ENCODE data around the gene ABCB8. TPM values are rescaled to one million over a fixed set of nuclear protein-coding genes. Genes with fewer than 3 reads are reported as not detected.

ABCB8 gene
- total RNA-seq, 2 donors from 2014 or later, result 47.7 to 60.1 TPM

- no peak for DNase-seq
These were observed 16.1 kb upstream of the ABCB8 start for GRCh38 chr7:151012031-151012692.

GRCh38 chr7:151012911-151013347, 15.3 kb upstream of the ABCB8 start:
- Mint-ChIP-seq H3K27me3 (no peaks in the 10 kb centered on the region), H3K36me3 (ENCODE audit: low read depth) (peaks cover 3% of the 10 kb centered on the region), H3K4me1 (peaks cover 65% of the 10 kb centered on the region), H3K4me3 (peak overlapping the region; percentile 78), H3K27ac (peak overlapping the region; percentile 98)
- DNase-seq (no peak), ATAC-seq (no peak)
- no peaks in the 10 kb centered on the region for H3K9me3 ChIP-seq (ENCODE audit: control insufficient read depth, low read length, poor library complexity, severe bottlenecking)

More at GRCh38 chr7:151012031-151012692, 16.1 kb upstream of the ABCB8 start:
- no peaks in the 10 kb centered on the region for H3K9me3 ChIP-seq (ENCODE audit: control insufficient read depth, low read length, poor library complexity, severe bottlenecking)
- Mint-ChIP-seq H3K4me3 (peak overlapping the region; percentile 78), H3K27me3 (no peaks in the 10 kb centered on the region), H3K27ac (peak overlapping the region; percentile 98), H3K36me3 (ENCODE audit: low read depth) (peaks cover 3% of the 10 kb centered on the region), H3K4me1 (peaks cover 65% of the 10 kb centered on the region)
- no peak for ATAC-seq

DNA sequence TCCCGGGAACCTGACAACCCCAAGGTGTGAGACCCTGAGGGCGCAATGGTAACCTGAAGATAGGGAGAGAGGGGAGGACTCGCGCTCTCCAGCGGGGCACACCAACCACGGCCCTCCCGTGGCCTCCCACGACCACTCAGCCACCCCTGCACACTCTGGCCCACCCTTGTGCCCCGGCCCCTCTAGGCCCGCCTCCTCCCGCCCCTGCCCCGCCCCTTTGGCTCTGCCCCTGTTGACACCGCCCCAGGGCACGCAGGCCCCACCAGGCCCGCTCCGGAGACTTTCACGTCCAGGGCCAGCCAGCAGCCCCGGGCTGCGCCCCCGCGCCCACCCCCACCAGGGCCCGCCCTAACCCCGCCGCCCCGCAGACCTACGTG, 14.9 kb upstream of the ABCB8 start:
- Mint-ChIP-seq H3K4me3 (peak overlapping the region; percentile 94), H3K36me3 (ENCODE audit: low read depth) (peaks cover 3% of the 10 kb centered on the region), H3K4me1 (peaks cover 65% of the 10 kb centered on the region), H3K27ac (peak overlapping the region; percentile 98), H3K27me3 (peaks cover 2% of the 10 kb centered on the region)
- H3K9me3 ChIP-seq (ENCODE audit: control insufficient read depth, low read length, poor library complexity, severe bottlenecking), result no peaks in the 10 kb centered on the region
- ATAC-seq, result no peak
- DNase-seq, result no peak

GRCh38 chr7:151013733-151014497, 14.3 kb upstream of the ABCB8 start:
- Mint-ChIP-seq H3K4me3 (peak overlapping the region; percentile 94), H3K36me3 (ENCODE audit: low read depth) (peaks cover 3% of the 10 kb centered on the region), H3K27me3 (peaks cover 4% of the 10 kb centered on the region), H3K27ac (peak overlapping the region; percentile 98), H3K4me1 (peaks cover 66% of the 10 kb centered on the region)
- no peaks in the 10 kb centered on the region for H3K9me3 ChIP-seq (ENCODE audit: control insufficient read depth, low read length, poor library complexity, severe bottlenecking)
- DNase-seq (peak; percentile 89 to 93 (median 89)), ATAC-seq (peak; percentile 73)

GRCh38 chr7:151014950-151015349, 13.3 kb upstream of the ABCB8 start:
- ATAC-seq (no peak), DNase-seq (no peak)
- H3K9me3 ChIP-seq (ENCODE audit: control insufficient read depth, low read length, poor library complexity, severe bottlenecking), result no peaks in the 10 kb centered on the region
- Mint-ChIP-seq H3K4me1 (peaks cover 67% of the 10 kb centered on the region), H3K4me3 (peak overlapping the region; percentile 94), H3K27me3 (peaks cover 9% of the 10 kb centered on the region), H3K27ac (peak overlapping the region; percentile 98), H3K36me3 (ENCODE audit: low read depth) (peaks cover 3% of the 10 kb centered on the region)

DNA sequence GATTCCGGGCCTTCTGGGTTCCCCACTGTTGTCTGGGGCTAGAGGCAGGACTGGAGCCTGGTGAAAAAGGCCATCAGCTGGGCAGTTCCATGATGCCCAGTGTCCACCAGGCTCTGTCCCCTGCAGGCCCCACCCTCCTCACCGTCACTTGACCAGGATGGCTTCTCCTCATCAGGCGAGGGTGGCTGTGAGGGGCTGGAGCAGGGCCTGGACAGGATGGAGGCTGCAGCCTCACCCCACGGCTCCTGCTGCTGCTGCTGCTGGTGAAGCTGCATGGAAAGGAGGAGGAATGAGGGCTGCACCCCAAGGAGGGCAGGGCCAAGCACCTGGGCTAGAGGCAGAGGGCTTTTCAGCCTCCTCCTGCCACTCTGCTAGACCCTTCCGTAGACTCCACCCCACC, 12.3 kb upstream of the ABCB8 start:
- peaks cover 3% of the 10 kb centered on the region for H3K36me3 Mint-ChIP-seq (ENCODE audit: low read depth)
- H3K4me1 Mint-ChIP-seq, result peaks cover 57% of the 10 kb centered on the region
- no peak for ATAC-seq
- peaks cover 9% of the 10 kb centered on the region for H3K27me3 Mint-ChIP-seq
- DNase-seq, result no peak
- H3K9me3 ChIP-seq (ENCODE audit: control insufficient read depth, low read length, poor library complexity, severe bottlenecking), result no peaks in the 10 kb centered on the region
- H3K27ac Mint-ChIP-seq, result peak overlapping the region; percentile 98
- H3K4me3 Mint-ChIP-seq, result peak overlapping the region; percentile 94

GRCh38 chr7:151016505-151016904, 11.7 kb upstream of the ABCB8 start:
- ATAC-seq (no peak), DNase-seq (no peak)
- Mint-ChIP-seq H3K27me3 (peaks cover 9% of the 10 kb centered on the region), H3K27ac (peak overlapping the region; percentile 98), H3K36me3 (ENCODE audit: low read depth) (peaks cover 3% of the 10 kb centered on the region), H3K4me3 (peak overlapping the region; percentile 49), H3K4me1 (peaks cover 54% of the 10 kb centered on the region)
- no peaks in the 10 kb centered on the region for H3K9me3 ChIP-seq (ENCODE audit: control insufficient read depth, low read length, poor library complexity, severe bottlenecking)

DNA sequence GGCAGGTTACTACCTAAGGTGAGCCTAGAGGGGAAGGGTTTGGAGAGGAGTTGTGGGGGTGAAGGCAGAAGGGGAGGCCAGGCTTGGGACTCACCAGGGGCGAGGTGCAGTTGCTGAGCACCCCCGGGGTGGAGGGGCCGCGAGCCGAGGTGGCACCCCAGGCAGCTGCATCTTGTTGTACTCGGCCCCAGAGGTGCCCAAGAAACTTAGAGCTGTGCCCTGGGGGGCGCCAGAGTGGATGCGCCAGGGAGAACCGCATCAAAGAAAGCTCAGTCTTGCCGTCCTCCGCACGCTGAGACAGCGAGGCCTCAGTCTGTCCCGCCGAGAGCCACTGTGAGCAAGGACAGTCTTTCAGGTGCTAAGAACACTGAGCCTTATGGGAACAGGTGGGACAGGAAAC, 11.3 kb upstream of the ABCB8 start:
- H3K9me3 ChIP-seq (ENCODE audit: control insufficient read depth, low read length, poor library complexity, severe bottlenecking), result no peaks in the 10 kb centered on the region
- H3K4me3 Mint-ChIP-seq, result peak overlapping the region; percentile 94
- ATAC-seq, result no peak
- H3K36me3 Mint-ChIP-seq (ENCODE audit: low read depth), result peaks cover 3% of the 10 kb centered on the region
- H3K27me3 Mint-ChIP-seq, result peaks cover 9% of the 10 kb centered on the region
- H3K4me1 Mint-ChIP-seq, result peaks cover 50% of the 10 kb centered on the region
- peak overlapping the region; percentile 98 for H3K27ac Mint-ChIP-seq
- no peak for DNase-seq

DNA sequence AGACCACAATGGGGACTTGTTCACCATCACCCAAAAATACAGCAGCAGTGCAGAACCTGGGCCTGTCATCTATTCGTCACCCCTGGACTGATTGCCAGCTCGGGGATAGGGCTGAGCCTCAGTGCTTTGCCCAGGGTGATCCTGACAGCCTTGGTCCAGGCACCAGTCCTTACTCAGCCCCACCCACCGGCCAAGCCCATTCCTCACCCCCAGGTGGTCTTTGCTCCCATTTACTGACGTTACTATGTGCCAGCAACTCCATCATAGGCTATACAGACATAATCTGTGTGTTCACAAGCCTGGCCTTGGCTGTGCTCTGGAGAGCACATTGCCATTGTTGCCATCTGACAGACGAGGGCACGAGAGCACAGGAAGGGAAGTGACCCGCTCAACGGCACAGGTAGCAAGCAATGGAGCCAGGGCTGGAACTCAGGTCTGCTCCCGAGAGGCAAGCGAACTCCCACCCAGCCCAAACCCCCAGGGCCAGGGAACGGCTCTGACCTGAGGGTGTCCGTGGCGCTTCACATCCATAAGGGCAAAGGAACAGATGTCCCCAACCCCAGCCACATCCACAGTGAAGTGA, 10.8 kb upstream of the ABCB8 start:
- H3K4me1 Mint-ChIP-seq, result peaks cover 45% of the 10 kb centered on the region
- no peaks in the 10 kb centered on the region for H3K9me3 ChIP-seq (ENCODE audit: control insufficient read depth, low read length, poor library complexity, severe bottlenecking)
- H3K36me3 Mint-ChIP-seq (ENCODE audit: low read depth), result peaks cover 3% of the 10 kb centered on the region
- H3K27me3 Mint-ChIP-seq, result peaks cover 9% of the 10 kb centered on the region
- peak overlapping the region; percentile 94 for H3K4me3 Mint-ChIP-seq
- ATAC-seq (no peak), DNase-seq (no peak)
- H3K27ac Mint-ChIP-seq, result peak overlapping the region; percentile 98

- peaks cover 3% of the 10 kb centered on the region for H3K36me3 Mint-ChIP-seq (ENCODE audit: low read depth)
- H3K9me3 ChIP-seq (ENCODE audit: control insufficient read depth, low read length, poor library complexity, severe bottlenecking), result no peaks in the 10 kb centered on the region
- H3K27ac Mint-ChIP-seq, result peak overlapping the region; percentile 98
- H3K4me3 Mint-ChIP-seq, result peak overlapping the region; percentile 94
- ATAC-seq (peak; percentile 57), DNase-seq (peak; percentile 71 to 82 (median 76))
- peaks cover 41% of the 10 kb centered on the region for H3K4me1 Mint-ChIP-seq
- H3K27me3 Mint-ChIP-seq, result peaks cover 11% of the 10 kb centered on the region
These were observed 10.3 kb upstream of the ABCB8 start for GRCh38 chr7:151017953-151018420.

GRCh38 chr7:151018421-151019129, 9.7 kb upstream of the ABCB8 start:
- H3K9me3 ChIP-seq (ENCODE audit: control insufficient read depth, low read length, poor library complexity, severe bottlenecking), result no peaks in the 10 kb centered on the region
- DNase-seq (peak; percentile 33 to 38 (median 37)), ATAC-seq (peak; percentile 43)
- Mint-ChIP-seq H3K27ac (peak overlapping the region; percentile 98), H3K4me1 (peaks cover 41% of the 10 kb centered on the region), H3K27me3 (peaks cover 14% of the 10 kb centered on the region), H3K36me3 (ENCODE audit: low read depth) (peaks cover 3% of the 10 kb centered on the region), H3K4me3 (peak overlapping the region; percentile 94)

- no peaks in the 10 kb centered on the region for H3K9me3 ChIP-seq (ENCODE audit: control insufficient read depth, low read length, poor library complexity, severe bottlenecking)
- Mint-ChIP-seq H3K27me3 (peaks cover 14% of the 10 kb centered on the region), H3K36me3 (ENCODE audit: low read depth) (peaks cover 3% of the 10 kb centered on the region), H3K4me1 (peaks cover 41% of the 10 kb centered on the region), H3K27ac (no peak overlapping the region), H3K4me3 (peak overlapping the region; percentile 94)
- ATAC-seq (no peak), DNase-seq (no peak)
These were observed 9.2 kb upstream of the ABCB8 start for GRCh38 chr7:151019130-151019447.

DNA sequence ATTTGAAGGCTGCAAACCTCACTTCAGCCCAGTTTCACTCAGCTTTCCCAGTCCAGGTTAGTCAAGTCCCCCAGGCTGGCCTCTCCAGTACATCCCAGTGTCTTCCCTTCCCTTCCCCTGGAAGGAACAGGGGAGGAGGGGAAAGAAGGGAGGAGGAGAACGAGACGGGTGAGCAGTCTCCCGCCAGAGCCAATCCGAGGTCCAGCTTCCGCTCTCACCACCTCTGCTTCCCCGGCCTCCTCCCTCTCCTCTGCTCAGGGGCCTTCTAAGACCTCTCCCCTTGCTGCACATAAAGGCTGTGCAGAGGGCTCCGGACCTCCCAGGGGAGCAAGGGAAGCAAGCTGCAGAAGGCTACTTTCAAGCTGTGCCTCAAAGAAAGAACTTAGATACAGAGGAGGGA, 8.0 kb upstream of the ABCB8 start:
- Mint-ChIP-seq H3K27ac (peak overlapping the region; percentile 27), H3K4me3 (peak overlapping the region; percentile 60)

More for the DNA sequence above, 8.0 kb upstream of the ABCB8 start:
- H3K9me3 ChIP-seq (ENCODE audit: control insufficient read depth, low read length, poor library complexity, severe bottlenecking), result no peaks in the 10 kb centered on the region
- H3K4me1 Mint-ChIP-seq, result peaks cover 31% of the 10 kb centered on the region
- H3K36me3 Mint-ChIP-seq (ENCODE audit: low read depth), result peaks cover 3% of the 10 kb centered on the region
- peaks cover 14% of the 10 kb centered on the region for H3K27me3 Mint-ChIP-seq
- no peak for ATAC-seq
- no peak for DNase-seq
